ENCODE measurements around the gene SLC7A8.
A peak's percentile ranks its signal among the peaks of the same experiment; 100 is the strongest.
"Not testable (repeated sequence)": the region's sequence is repeated elsewhere in the genome, so short reads cannot be mapped to it uniquely, and the experiment has no call there.

The SLC7A8 gene

DNA sequence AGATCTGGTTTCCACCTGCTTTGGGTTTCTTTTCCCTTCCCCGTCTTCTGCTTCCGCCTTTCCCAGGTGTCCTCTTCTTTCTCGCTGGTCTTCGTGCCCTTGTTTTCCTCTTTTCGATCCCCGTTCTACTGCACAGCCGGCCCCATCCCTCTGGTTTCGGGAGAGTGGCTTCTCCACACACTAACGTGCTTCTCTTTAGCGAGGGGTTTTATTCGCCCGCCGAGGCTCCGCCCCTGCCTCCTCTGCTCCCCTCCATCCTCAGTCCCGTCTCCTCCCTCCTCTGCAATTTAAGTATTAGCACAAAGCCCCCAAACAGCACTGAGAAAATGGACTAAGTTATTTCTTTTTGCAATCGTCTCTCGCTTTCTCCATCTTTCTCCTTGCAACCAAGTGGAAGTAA lies at the start of gene SLC7A8:
Gene SLC7A8, minus strand, starts transcription at position 182 of the 400 bp plus-strand sequence. CDS start 746 bp downstream, outside the sequence.
- no peak for DNase-seq (ENCODE audit: low spot score)

DNA sequence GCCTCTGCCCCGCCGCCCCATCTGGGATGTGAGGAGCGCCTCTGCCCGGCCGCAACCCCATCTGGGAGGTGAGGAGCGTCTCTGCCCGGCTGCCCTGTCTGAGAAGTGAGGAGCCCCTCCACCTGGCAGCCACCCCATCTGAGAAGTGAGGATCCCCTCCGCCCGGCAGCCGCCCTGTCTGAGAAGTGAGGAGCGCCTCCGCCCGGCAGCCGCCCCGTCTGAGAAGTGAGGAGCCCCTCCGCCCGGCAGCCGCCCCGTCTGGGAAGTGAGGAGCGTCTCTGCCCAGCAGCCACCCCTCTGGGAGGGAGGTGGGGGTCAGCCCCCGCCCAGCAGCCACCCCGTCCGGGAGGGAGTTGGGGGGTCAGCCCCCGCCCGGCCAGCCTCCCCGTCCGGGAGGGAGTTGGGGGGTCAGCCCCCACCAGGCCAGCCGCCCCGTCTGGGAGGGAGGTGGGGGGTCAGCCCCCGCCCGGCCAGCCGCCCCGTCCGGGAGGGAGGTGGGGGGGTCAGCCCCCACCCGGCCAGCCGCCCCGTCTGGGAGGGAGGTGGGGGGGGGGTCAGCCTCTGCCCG lies 48.9 kb upstream of the SLC7A8 start:
- DNase-seq (ENCODE audit: low spot score), result not testable (repeated sequence)

GRCh38 chr14:23228812-23229211 lies 45.4 kb upstream of the SLC7A8 start:
- no peak for DNase-seq (ENCODE audit: low spot score)

DNA sequence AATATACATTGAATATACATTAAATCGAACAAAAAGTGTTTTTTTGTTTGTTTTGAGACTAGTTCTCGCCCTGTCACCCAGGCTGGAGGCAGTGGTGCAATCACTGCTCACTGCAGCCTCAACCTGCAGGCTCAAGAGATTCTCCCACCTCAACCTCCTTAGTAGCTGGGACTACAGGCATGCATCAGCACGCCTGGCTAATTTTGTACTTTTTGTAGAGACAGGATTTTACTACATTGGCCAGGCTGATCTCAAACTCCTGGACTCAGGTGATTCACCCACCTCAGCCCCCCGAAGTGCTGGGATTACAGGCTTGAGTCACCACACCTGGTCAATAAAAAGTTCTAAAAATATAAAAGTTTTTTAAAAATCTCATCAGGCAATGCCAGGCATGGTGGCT lies 44.1 kb upstream of the SLC7A8 start:
- no peak for DNase-seq (ENCODE audit: low spot score)

- not testable (repeated sequence) for DNase-seq (ENCODE audit: low spot score)
These were observed 41.5 kb upstream of the SLC7A8 start for GRCh38 chr14:23224958-23225357.

GRCh38 chr14:23219075-23219474 lies 35.6 kb upstream of the SLC7A8 start:
- DNase-seq (ENCODE audit: low spot score), result no peak

DNA sequence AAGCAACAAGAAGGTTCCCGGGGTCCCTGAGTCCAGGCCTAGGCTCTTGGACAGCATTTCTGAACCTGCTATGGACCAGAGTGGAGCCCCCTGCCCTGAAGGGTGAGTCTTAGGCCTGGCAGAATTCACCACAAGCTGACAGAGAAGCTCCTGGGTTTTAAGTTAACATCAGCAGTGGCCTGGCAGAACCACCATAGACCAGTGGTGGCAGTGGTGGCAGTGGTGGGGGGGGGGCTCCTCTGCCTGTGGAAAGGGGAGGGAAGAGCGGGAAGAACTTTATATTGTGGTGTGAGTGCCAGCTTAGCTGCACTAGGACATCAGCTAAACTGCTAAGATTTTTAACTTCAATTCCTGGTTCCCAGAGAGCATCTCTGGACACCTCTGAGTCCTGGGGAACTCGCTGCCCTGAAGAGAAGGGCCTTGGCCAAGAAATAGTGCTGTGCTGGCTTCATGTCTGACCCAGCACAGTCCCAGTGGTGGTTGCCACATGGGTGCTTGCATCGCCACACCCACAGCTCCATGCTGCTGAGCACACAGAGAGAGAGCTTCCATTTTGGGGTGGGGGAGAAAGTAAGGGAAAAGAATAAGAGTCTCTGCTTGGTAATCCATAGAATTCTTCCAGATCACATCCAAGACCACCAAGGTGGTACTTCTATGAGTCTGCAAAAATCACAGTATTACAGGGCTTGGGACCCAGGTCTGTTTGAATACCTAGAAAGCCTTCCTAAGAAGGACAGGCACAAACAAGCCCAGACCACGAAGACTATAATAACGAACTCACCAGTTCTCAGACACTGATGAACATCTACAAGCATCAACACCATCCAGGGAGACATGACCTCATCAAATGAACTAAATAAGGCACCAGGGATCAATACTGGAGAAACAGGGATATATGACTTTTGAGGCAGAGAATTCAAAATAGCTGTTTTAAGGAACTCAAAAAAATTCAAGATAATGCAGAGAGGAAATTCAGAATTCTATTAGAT lies 33.9 kb upstream of the SLC7A8 start:
- DNase-seq (ENCODE audit: low spot score), result no peak

DNA sequence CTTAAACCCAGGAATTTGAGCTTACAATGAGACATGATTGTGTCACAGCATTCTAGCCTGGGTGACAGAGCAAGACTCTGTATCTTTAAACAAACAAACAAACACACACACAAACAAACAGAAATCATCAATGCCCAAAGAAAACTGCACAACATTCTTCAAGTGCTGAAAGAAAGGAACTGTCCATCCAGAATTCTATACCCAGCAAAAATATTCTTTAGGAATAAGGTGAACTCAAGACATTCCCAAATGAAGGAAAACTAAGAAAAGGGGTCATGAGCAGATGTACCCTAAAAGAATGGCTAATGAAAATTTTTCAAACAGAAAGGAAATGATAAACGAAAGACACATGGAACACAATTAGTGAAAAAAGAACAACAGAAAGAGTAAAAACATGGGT lies 32.0 kb upstream of the SLC7A8 start:
- DNase-seq (ENCODE audit: low spot score), result no peak

DNA sequence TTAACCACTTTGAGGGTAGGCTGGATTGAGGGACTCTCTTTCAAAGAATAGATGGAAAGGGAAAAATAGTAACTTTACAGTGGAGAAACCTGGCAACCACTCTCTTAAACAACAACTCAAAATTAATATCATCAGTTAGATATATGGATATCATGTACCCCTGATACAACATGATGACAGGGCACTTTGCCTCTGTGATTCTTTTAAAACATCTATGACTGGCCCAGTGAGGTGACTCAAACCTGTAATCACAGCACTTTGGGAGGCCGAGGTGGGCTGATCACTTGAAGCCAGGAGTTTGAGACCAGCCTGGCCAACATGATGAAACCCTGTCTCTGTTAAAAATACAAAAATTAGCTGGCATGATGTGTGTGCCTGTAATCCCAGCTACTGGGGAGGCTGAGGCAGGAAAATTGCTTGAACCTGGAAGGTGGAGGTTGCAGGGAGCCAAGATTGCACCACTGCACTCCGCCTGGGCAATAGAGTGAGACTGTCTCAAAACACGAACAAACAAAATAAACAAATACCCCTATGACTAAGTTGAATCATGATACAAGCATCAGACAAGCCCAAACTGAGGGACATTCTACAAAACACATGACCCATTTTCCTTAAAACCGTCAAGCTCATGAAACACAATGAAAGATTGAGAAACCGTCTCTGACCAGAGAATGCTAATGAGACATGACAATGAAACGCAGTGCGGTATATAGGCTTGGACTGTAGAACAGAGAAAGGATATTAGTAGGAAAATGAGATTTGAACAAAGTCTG lies 26.4 kb upstream of the SLC7A8 start:
- no peak for DNase-seq (ENCODE audit: low spot score)

DNA sequence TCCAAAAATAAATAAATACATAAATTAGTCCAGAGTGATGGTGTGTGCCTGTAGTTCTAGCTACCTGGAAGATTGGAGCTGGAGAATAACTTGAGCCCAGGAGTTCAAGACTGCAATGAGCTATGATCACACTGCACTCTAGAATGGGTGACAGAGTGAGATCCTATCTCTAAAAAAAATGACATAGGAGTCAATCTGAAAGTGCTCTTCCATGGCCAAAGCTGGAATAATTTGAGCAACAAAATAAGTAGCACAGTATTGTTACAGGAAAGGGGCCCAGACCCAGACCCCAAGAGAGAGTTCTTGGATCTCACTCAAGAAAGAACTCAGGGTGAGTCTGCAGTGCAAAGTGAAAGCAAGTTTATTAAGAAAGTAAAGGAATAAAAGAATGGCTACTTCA lies 24.9 kb upstream of the SLC7A8 start:
- no peak for DNase-seq (ENCODE audit: low spot score)

- DNase-seq (ENCODE audit: low spot score), result no peak
These were observed 23.7 kb upstream of the SLC7A8 start for GRCh38 chr14:23207146-23207540.

DNA sequence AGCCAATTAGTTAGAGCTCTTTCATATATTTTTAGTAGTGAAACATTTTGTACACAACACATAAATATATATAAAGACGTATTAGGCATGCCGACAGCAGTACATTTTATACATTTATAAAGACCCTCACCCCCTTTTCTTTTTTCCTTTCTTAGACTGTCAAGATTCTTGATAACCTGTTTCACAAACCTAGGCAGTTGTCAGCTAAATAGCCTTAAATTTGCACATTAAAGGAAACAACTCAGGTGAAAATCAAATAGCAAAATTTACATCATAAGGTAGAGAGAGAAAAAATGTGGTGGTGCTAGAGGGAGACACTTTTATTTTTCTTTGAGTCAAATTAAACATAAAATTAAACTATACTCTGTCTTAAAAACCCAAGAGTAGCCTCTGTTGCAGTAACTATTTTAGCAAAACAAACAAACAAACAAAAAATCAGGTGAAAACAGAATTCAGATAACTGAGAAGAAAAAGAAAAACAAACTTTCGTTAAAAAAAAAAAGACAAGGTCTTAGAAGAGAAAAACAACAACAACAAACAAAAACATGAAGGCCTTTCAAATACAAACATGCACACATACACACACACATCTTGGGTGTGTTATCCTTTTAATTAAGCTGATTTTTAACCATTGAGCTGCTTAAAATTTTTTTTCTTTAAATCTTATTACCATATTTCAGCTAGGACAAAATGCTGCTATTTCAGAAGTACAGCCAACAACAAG lies 23.1 kb upstream of the SLC7A8 start:
- no peak for DNase-seq (ENCODE audit: low spot score)

- DNase-seq (ENCODE audit: low spot score), result no peak
These were observed 18.5 kb upstream of the SLC7A8 start for GRCh38 chr14:23202001-23202400.

DNA sequence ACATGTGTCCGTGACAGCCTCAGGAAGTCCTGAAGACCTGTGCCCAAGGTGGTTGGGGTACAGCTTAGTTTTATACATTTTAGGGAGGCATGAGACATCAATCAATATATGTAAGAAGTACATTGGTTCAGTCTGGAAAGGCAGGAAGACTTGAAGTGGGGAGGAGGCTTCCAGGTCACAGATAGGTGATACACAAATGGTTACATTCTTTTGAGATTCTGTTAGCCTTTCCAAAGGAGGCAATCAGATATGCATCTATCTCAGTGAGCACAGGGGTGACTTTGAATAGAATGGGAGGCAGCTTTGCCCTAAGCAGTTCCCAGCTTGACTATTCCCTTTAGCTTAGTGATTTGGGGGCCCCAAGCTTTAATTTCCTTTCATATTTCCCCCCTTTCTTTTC lies 15.7 kb upstream of the SLC7A8 start:
- not testable (repeated sequence) for DNase-seq (ENCODE audit: low spot score)

- DNase-seq (ENCODE audit: low spot score), result not testable (repeated sequence)
These were observed 13.0 kb upstream of the SLC7A8 start for GRCh38 chr14:23196487-23196886.

- DNase-seq (ENCODE audit: low spot score), result no peak
These were observed 12.2 kb upstream of the SLC7A8 start for GRCh38 chr14:23195552-23196101.

GRCh38 chr14:23193432-23193831 lies 10.0 kb upstream of the SLC7A8 start:
- DNase-seq (ENCODE audit: low spot score), result no peak

DNA sequence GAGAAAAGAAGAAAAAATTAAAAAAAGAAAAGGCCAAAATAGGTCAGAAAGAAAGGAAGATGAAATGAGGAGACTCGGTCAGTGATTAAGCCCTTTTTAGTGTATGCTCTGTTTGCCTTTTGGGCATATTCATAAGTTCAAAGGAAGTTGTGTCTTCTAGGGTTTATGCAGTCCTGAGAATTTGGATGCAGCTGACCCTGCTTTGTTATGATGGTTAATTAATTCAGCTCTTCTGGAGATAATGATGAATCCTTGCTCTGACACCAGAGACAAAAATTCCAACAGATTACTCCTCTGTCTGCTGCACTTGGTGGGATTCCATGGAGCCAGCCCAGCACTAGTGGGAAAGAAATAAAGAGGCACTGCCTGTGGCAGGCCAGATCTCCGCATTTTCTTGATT lies 4.5 kb upstream of the SLC7A8 start:
- DNase-seq (ENCODE audit: low spot score), result no peak

- DNase-seq (ENCODE audit: low spot score), result peak; percentile 54
These were observed 3.6 kb upstream of the SLC7A8 start for GRCh38 chr14:23186913-23187654.

GRCh38 chr14:23185063-23185462 lies 1.6 kb upstream of the SLC7A8 start:
- DNase-seq (ENCODE audit: low spot score), result no peak

DNA sequence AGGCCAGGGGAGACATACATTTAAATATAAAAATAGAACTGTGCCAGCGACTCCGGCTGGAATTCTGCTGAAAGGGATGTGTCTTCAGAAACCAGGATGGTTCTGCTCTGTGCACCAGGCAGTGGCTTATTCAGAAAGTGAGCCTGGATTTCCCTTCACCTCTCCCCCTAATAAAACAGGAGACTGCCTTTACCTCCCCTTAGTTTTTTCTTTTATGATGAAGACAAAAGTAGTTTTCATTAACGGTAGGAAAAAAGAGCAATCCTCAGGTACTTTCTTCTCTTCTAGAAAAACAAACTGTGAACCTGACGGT lies 346 bp downstream of the SLC7A8 start:
- DNase-seq (ENCODE audit: low spot score), result no peak
